ENCODE measurements around the gene TMEM201. TPM values are rescaled to one million over a fixed set of nuclear protein-coding genes. Genes with fewer than 3 reads are reported as not detected.

Gene TMEM201
- total RNA-seq, 1 experiment from 2014 or later: 13.6 TPM

DNA sequence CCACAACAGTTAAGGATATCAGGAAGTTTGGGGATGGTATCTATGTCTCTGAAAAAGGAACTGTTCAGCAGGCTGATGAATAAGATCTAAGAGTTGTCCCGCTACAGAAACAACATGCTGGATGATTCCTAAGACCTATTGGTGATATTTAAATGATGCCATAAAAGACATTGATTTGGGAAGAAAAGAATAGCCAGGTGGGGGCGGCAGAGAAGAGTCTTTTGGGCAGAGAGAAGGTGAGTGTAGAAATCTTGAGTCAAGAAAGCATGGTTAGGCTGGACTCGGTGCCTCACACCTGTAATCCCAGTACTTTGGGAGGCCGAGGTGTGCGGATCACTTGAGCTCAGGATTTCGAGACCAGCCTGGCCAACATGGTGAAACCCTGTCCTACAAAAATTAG lies 11.8 kb upstream of the TMEM201 start:
- DNase-seq (ENCODE audit: low read depth): no peak

DNA sequence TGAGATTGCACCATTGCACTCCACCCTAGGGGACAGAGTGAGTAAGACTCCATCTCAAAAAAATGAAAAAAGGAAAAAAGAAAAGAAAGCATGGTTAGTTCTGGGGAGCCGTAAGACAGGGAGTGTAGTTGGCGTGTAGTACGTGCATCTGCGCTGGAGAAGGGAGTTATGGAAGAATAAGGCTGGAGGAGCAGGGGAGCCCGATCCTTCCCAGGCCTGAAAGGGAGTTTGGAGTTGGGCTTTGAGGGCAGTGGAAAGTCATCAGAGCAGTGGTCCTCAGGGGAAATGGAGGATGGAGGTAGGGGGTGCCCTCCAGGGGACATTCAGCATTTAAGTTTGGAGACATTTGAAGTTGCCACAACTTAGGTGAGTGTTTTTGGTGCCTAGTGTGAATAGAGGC lies 11.3 kb upstream of the TMEM201 start:
- no peak for DNase-seq (ENCODE audit: low read depth)

DNA sequence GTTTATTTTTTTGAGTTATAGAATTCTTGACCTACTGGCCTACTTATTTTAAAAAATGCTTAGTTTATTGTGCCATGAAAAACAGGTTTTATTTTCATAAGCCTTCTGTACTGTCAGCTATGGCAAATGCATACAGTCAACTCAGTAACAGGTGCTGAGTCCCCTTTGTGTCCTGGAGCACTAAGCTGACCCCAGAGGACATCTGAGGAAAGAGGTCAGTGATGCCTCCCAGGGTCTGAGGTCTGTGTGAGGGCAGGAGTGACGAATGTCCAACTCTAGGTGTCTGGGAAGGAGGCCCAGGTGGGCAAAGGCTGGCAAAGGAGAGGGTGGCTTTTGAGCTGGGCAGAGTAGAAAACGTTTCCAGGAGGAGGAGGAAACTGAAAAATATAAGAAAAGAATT lies 7.8 kb upstream of the TMEM201 start:
- no peak for DNase-seq (ENCODE audit: low read depth)

DNA sequence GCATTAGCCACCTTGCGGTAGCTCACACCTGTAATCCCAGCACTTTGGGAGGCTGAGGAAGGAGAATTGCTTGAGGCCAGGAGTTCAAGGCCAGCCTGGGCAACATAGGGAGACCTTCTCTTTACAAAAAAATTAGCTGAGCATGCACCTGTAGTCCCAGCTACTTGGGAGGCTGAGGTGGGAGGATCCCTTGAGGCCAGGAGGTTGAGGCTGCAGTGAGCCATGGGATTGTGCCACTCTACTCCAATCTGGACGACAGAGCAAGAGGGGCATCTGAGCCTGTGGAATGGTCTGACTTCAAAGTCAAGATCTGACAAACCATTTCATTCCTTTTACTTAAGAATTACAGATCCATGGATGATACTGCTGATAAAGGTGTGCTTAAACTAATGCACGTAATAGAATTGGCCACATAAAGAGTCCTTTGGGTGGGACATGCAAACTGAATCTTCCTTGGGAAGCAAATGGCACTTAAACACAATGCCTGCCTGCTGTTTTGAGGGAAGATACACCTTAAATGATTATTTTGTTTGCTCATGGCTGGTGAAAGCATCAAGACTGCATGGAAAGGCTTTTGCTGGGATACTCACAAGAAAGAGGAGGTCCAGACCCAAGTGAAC lies 2.5 kb upstream of the TMEM201 start:
- no peak for DNase-seq (ENCODE audit: low read depth)

DNA sequence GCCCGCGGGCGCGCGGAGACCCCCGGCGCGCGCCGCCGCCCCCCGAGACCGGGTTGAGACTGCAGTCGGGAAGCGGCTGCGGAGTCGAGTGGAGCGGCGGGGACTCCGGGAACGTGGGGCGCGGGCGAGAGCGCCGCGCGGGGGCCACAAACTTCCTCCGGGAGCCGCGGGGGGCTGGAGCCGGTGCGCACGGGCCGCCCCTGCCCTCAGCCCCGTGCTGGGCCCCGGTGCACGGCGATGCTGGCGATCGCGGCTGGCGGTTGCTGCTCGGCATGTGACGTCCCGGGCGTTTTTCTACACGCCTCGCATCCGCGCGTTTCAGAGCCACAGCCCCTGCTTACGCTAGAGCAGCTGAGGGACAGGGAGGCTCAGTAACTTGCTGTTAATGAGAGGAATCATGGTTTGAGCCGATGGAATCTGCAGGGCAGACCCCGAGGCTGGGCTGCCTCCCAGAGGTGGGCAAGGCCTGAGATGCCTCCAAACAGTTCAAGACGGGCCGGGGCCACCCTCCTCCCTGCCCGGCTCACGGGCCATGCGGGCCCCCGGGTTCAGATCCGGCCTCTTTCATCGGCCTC lies 520 bp downstream of the TMEM201 start:
- peak; percentile 42 for DNase-seq (ENCODE audit: low read depth)

DNA sequence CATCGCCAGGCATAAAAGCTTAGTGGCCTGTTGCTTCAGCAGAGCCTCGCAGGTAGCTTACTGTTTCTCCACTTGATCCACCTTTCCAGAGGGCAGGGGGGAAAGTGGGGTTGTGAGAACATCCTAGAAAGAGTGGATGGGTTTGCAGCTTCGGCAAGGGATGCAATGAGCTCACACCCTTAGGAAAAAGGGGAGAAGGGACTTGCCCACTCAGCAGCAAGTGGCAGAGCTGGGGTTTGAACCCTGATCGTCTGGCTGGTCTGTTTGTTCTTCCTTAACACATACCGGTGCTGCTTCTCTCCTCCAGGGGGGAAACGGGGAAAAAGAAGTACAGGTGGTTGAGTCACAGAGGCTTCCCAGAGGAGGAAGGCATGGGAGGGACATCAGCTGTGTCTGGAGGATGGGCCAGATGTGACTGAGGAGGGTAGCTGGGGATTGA lies 1.0 kb downstream of the TMEM201 start:
- DNase-seq (ENCODE audit: low read depth): peak; percentile 29

DNA sequence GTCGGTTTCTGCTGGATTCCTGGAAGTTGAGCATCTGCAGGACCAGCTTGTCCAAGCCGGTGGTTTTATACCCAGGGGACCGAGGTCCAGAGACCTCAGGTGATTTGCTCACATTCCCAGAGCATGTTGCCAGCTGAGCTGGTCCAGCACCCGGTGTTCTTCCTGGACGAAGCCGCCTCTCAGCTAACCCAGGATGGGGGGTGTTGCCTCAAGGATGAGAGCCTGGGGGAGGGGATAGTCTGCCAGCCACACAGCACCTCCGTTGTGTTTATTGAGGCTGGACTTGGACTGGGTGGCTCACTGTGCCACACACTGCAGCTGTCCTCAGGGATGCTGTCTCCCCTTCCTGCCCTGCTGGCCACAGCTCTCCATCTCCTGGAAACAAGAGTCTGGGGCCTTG lies 1.5 kb downstream of the TMEM201 start:
- no peak for DNase-seq (ENCODE audit: low read depth)

DNA sequence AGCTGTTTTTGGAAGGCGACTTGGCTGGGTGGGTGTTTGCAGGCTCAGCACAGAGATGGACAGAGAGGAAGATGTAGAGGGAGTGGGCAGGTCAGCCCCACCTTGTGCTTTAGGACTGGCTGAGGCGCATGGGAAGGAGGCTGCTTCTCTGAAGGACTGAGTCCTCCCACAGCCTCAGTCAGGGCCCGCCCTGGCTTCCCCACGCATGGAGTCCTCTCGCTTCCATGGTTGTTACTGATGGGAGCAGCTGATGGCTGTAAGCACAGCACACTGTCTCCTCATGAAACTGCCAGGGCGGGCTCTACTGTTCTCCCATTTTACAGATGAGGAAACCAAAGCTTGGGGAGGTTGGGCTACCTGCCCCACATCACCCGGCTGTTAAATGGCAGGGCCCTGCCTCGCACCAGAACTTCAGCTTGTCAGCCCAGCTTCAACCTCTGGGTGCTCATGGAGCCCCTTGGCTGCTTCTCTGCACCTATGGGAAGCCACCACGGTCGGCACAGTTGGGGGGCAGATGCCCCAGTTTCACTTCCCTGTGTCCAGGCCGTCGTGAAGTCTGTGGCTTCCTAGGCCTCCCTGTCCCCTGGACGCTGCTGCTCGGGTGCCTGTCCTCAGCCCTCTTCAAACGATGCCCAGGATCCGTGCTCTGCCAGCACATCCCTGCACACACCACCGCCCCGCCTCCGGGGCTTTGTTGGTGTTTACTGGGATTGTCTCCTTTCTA lies 2.4 kb downstream of the TMEM201 start:
- DNase-seq (ENCODE audit: low read depth): no peak

DNA sequence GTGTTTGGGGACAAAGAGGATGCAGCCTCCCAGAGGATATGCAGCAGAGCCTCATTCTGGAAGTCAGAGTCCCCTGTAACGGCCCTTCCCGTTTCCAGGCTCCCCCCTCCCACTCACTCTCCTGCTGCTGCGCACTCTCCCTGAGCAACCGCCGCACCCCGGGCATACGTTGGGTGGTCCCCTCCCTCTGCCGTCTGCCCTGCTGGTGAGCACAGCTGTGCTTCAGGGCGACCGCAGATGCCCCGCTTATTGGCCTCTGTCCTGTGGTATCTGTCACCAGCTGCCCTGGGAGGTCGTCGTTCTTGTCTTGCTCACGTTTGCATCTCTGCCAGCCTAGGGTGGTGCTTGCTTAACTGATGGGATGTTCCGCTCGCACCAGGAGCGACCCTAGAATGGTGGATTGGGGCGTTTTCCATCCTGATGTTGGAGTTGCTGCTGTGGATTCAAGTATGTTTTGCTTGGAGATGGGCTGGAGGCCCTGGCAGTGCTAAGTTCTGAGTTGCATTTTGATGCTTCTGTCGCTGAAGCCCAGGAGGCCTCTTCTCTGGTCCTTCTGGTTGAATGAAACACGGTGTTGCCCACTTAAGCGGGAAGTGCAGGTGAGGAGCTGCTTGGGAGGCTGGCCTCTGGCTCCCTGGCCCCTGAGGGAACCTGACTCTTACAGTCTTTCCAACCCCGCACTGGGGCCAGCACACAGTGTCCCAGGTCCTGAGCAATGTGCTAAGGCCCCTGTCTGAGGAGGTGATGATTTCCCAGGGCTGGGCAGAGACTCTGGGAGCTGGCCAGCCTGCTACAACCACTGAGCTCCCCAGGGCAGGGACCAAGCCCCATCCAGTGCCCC lies 3.2 kb downstream of the TMEM201 start:
- DNase-seq (ENCODE audit: low read depth): no peak

DNA sequence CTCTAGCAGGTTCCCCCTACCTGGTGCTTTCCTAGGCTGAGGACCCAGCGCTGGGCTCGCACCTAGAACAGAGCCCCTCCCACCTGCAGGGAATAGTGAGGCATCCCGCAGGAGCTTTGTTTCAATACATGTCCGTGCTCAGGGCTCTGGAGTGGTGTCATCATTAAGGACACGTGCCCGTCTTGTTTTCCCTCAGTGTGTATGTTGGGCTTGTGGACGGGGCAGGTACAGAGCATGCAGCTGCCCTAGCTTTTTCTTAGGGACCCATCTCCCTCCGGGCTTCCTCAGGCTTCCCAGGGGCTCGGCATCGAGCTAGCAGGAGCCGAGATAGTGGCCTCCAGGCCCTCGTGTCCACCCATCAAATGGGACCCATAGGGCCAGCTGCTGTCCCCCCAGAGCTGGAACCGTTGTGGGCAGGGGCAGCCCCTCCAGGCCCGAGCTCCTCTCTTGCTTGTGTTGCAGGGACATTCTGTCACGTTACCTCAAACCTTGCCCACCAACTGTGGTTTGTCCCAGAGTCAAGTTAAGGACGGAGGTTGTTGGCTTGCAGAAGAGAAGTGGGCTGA lies 3.9 kb downstream of the TMEM201 start:
- no peak for DNase-seq (ENCODE audit: low read depth)

DNA sequence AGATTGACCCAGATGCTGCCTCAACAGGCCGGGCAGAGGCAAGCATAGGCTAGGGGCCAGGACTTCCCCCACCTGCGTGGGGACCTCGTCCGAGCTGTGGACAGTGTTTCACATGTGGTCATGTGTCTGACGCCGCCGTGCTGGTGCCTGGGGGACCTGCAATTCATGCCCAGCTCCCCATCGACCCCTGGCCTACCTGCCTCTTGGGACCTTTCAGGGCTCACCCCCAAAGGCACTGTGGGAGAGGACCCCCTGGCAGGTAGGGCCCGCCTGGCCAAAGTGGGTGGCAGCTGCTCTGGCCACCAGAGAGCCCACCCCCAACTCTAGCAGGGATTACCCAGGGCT lies 4.4 kb downstream of the TMEM201 start:
- no peak for DNase-seq (ENCODE audit: low read depth)

DNA sequence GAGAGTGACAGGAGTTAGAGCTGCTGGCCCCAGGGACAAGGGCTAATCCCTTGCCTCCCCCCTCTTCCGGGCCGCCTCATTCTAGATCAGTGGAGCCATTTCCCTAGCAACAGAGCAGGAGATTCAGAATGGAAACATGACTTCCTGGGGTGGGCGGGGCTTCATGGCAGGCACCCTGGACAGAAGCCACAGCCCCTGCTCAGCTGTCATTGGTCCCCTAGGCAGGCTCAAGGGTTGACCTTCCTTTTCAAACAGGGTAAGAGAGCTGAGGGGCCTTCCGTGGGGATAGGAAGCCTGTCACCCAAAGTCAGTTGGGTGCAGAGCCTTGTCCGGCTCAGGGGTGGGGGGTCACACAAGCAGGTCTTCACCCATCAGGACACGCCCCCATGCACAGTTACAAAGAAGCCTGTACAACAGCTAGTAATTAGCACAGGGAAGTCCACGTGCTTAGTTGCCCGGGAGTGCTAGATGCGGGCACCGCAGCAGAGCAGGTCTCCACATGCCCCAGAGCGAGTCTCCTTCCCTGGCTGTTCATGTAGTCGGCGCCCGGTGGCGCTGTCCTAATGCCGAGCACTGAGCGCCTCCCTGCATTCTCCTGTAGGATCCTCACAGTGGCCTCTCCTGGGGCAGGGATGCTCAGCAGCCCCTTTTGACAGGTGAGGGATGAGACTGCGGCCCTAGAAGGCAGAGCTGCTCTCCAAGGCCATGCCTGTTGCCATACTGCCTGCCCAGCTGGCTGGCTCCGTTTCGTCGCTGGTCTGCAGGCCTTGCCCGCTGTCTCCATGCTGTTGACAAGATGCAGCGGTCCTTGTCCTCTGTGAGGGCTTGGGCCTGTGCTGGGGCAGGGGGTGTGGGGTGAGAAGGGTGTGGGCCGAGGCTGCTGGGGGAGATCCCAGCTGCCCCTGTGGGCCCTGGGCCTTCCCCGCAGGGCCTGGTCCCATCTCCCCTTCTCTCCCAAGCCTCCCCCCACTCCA lies 5.1 kb downstream of the TMEM201 start:
- peak; percentile 81 for DNase-seq (ENCODE audit: low read depth)

DNA sequence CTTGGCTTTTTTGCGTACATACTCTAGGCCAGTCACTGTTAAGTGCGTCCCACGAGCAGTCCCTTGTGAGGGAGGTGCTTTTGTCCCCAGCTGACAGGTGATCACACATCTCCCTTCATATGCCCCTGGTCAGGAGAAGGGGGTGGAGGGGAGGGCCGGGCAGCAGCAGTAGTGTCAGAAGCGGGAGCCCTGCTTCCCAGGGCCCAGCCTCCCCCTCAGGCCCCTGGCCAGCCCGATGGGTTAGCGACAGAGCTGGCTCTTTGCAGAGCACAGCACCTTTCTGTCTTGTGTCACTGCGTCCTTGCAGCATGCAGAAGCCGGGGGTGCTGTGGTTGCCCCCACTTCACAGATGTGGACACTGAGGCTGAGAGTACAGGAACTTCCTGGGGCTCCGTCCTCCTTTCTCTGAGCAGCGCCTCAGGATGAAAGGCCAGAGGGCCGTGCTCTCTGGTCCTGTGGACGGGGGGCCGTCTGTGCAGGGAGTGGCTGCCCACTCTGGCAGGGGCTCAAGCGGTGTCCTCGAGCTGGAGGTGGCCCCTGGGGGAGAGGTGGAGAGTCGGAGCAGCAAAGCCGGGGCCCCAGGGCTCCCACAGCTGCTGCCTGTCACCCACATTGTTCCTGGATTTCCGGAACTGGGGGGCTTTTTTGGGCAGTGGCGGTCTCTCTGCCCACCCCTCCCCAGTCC lies 5.9 kb downstream of the TMEM201 start:
- no peak for DNase-seq (ENCODE audit: low read depth)

DNA sequence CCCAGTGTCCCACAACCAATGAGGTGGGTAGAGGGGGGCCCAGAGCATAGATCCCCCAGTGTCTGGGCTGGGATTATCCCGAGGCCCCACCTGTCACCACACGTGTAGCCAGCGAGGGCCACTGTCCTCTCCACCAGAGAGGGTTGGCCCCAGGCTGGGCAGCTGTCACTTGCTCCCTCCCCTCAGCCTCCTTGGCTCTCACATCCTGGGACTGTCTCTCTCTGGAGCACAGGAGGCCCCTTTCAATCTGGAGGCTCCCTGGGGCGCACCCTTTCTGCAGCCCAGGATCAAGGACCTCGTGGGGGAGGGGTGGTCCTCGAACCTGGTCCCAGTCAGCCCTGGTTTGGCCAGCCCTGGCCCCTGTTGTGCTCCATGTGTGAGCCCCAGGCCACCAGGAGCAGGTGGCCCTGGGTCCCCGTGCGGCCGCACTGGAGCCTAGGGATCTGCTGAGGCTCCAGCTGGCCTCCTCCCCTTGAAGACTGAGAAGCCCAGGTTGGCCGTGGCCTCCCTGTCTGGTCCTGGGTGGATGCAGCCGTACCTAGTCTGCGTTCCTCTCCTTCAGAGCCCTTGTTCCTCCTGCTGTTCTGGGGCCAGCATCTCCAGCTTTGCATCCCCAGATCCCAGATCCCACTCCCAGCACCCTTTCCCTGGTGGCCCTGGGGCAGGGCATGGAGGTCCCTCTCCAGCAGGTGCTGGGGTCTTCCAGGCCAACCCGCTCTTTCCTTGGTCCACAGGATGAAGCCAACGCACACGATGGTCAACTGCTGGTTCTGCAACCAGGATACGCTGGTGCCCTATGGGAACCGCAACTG lies 6.7 kb downstream of the TMEM201 start:
- no peak for DNase-seq (ENCODE audit: low read depth)

DNA sequence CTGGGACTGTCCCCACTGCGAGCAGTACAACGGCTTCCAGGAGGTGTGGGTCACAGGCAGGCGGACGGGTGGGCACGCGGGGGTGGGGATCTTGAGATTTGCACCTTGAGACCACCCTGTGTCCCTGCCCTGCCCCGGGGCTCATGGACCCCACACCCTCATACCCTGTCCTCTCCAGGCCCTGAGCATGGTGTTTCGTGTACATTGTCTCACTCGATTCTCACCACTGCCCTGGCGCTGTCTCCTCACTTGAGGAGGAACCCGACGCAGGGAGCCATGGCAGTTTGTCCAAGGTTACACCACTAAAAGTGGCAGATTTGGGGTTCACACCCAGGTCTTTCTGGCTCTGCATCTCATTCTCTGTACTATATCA lies 7.2 kb downstream of the TMEM201 start:
- DNase-seq (ENCODE audit: low read depth): no peak

DNA sequence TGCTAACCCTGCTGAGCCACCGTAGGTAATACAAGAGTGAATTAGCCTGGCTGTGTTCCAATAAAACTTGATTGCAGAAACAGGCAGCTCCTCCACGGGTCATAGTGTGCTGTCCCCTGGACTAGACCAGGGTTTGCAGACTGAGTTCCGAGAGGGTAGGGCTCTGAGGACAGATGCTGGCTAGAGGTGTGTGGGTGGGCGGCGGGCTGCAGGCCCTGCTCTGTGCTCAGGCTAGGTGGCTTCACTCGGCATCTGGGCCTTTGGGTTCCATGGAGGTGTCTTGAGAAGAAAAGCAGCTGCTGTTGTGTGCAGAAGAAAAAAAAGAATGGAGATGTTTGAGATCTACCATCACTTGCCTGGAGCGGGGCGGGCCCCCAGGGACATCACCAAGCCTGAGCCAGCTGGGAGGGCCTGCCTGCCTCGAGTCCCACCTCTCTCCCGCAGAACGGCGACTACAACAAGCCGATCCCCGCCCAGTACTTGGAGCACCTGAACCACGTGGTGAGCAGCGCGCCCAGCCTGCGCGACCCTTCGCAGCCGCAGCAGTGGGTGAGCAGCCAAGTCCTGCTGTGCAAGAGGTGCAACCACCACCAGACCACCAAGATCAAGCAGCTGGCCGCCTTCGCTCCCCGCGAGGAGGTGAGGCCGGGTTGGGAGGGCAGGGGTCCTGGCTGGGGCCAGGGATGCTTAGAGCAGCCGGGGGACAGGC lies 7.9 kb downstream of the TMEM201 start:
- no peak for DNase-seq (ENCODE audit: low read depth)

DNA sequence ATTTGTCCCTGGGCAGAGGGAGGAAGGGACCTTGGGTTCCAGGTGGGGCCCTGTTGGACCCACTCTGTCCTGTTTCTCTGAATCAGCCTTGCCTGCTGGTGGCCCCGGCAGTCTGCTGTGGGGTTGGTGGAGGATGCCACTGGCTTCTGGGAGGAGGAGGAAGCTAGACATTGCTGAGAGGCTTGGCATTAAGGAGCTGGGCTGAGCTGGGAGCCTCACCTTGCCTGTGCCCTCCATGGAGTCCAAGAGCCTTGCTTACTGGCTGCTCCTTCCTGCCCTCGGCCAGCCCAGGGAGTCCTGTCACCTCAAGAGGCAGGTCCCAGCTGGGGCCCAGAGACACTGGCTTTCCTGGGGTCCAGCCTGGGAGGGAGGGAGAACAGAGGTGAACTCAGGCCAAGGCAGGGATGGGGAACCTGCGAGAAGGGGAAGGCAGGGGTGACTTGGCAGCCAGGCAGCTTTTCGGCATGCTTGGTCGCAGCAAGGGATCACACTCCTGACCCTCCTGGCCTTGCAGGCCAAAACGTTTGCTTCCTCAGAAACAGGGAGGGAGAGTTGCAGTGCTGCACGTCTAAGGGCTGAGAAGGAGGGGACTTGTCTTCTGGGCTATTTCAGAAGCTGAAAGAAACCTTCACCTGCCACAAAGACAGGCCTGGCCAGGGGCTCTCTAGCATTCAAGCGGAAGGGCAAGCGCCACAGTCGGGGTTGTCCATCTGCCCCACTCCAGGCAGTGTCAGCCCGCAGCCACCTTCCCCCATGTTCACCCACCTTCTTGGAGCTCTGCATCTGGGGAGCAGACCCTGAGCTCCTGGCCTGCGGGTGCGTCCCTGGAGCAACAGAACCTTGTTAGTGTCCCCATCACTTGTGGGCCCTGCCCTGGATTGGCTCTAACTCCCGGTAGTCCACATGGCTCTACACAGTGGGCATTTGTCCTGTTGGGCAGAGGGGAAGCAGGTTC lies 8.9 kb downstream of the TMEM201 start:
- no peak for DNase-seq (ENCODE audit: low read depth)

DNA sequence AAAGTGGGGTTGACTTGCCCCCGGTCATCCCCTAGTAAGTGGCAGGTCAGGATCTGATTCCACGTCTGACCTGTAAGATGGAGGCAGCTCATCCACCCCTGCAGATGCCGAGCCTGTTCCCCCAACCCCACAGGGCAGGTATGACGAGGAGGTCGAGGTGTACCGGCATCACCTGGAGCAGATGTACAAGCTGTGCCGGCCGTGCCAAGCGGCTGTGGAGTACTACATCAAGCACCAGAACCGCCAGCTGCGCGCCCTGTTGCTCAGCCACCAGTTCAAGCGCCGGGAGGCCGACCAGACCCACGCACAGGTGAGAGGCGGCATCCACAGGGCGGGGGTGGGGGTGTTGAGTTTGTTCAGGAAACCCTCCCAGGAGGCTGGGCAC lies 9.6 kb downstream of the TMEM201 start:
- DNase-seq (ENCODE audit: low read depth): no peak

Data from M059J (cell line).